Breast epithelium (tissue), 3 donors: ENCODE data around the gene OR3A3.

Experiments used
- POLR2A ChIP-seq: fragments of 450-650 bp; IDR thresholded peaks from one replicate; pipeline ENCODE4 v1.6.1; 2016; ENCODE audit warnings: antibody characterized with exemption, mild to moderate bottlenecking, moderate library complexity
- POLR2AphosphoS5 ChIP-seq, 3 donors: sonication (generic); formaldehyde crosslinking; IDR thresholded peaks; one replicate each; pipeline ENCODE4 v1.6.1; 2017; ENCODE audit warnings: antibody characterized with exemption in 3 of 3
- TF ChIP-seq, protein P1 (sequence below), 3 donors: fragments of 450-650 bp; IDR thresholded peaks; one replicate each; pipeline ENCODE4 v1.5.1; 2016 to 2017; ENCODE audit warnings: antibody characterized with exemption in 3 of 3, mild to moderate bottlenecking in 3 of 3, moderate library complexity in 3 of 3

DNA sequence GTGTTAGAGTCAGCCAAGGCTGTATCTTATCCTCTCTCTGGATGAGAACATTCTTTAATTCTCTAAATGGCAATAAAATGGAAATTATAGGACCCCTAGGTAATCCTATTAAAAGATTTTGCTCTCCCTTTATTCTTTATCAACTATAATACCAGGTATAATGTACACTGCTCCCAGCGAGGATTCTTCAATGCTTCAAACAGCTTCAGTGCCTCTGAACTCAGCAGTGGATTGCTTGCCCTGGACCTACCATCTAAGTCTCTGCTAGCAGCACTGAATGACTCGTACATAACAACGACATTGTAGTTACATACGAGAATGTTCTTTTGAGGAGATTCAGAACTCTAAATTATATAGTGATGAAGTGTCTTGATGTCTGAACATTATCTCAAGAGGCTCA, 21.4 kb upstream of the OR3A3 start:
- TF ChIP-seq, protein P1, sequence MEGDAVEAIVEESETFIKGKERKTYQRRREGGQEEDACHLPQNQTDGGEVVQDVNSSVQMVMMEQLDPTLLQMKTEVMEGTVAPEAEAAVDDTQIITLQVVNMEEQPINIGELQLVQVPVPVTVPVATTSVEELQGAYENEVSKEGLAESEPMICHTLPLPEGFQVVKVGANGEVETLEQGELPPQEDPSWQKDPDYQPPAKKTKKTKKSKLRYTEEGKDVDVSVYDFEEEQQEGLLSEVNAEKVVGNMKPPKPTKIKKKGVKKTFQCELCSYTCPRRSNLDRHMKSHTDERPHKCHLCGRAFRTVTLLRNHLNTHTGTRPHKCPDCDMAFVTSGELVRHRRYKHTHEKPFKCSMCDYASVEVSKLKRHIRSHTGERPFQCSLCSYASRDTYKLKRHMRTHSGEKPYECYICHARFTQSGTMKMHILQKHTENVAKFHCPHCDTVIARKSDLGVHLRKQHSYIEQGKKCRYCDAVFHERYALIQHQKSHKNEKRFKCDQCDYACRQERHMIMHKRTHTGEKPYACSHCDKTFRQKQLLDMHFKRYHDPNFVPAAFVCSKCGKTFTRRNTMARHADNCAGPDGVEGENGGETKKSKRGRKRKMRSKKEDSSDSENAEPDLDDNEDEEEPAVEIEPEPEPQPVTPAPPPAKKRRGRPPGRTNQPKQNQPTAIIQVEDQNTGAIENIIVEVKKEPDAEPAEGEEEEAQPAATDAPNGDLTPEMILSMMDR (IDR thresholded peaks at IDR 0.05), result no peak
- TF ChIP-seq POLR2A (no peak), POLR2AphosphoS5 (IDR thresholded peaks at IDR 0.05) (no peak)
